Activated B cell treated with CpG ODN at 0.5 μM for 24 hours (primary cell): Measurements from ENCODE around the gene CXCL17. TPM values are rescaled to one million over a fixed set of nuclear protein-coding genes. Genes with fewer than 3 reads are reported as not detected.

Experiments used
- ATAC-seq: fragments of 200-7000 bp; cut with Tn5 transposase; one replicate; pipeline ENCODE4 v1.10.0; 2021; ENCODE audit warnings: low read depth, mild to moderate bottlenecking, moderate library complexity
- CTCF ChIA-PET: fragments of 350-600 bp; sonication (Branson Sonifier 250); formaldehyde crosslinking; loops from one replicate; lab custom pipeline; 2021; ENCODE audit warnings: antibody characterized with exemption; lab: Charles Lee
- POLR2A ChIA-PET: fragments of 350-600 bp; sonication (Branson Sonifier 250); formaldehyde crosslinking; loops from one replicate; lab custom pipeline; 2021; ENCODE audit warnings: antibody characterized with exemption; lab: Charles Lee
- DNase-seq: peaks from one replicate; pipeline ENCODE4 v3.0.0; 2022
- H3K27ac Mint-ChIP-seq: one replicate; pipeline ENCODE4 v1.8.0; 2020; ENCODE audit warnings: mixed read lengths
- H3K27me3 Mint-ChIP-seq: one replicate; pipeline ENCODE4 v1.8.0; 2021; ENCODE audit warnings: mixed read lengths
- H3K36me3 Mint-ChIP-seq: one replicate; pipeline ENCODE4 v1.8.0; 2021; ENCODE audit warnings: low read depth, mixed read lengths
- H3K4me1 Mint-ChIP-seq: one replicate; pipeline ENCODE4 v1.8.0; 2021; ENCODE audit warnings: mixed read lengths
- H3K4me3 Mint-ChIP-seq: one replicate; pipeline ENCODE4 v1.8.0; 2020; ENCODE audit warnings: mild to moderate bottlenecking, mixed read lengths
- H3K9me3 Mint-ChIP-seq: one replicate; pipeline ENCODE4 v1.8.0; 2020; ENCODE audit warnings: mixed read lengths
- intact Hi-C: fragments of 100-400 bp; cut with micrococcal nuclease; formaldehyde crosslinking; loops from one replicate; pipeline ENCODE4 v1.15.1; 2024
- total RNA-seq: library from RNA; stranded (reverse); gene quantifications from 2 replicates; pipeline ENCODE4 v1.2.3, GENCODE V29; 2022
- TF ChIP-seq, protein P1 (sequence below): fragments of 200-600 bp; IDR thresholded peaks from one replicate; pipeline ENCODE4 v1.8.0; 2022; ENCODE audit warnings: antibody characterized with exemption, mild to moderate bottlenecking

CXCL17 gene
- total RNA-seq, 1 donor from 2014 or later = not detected

DNA sequence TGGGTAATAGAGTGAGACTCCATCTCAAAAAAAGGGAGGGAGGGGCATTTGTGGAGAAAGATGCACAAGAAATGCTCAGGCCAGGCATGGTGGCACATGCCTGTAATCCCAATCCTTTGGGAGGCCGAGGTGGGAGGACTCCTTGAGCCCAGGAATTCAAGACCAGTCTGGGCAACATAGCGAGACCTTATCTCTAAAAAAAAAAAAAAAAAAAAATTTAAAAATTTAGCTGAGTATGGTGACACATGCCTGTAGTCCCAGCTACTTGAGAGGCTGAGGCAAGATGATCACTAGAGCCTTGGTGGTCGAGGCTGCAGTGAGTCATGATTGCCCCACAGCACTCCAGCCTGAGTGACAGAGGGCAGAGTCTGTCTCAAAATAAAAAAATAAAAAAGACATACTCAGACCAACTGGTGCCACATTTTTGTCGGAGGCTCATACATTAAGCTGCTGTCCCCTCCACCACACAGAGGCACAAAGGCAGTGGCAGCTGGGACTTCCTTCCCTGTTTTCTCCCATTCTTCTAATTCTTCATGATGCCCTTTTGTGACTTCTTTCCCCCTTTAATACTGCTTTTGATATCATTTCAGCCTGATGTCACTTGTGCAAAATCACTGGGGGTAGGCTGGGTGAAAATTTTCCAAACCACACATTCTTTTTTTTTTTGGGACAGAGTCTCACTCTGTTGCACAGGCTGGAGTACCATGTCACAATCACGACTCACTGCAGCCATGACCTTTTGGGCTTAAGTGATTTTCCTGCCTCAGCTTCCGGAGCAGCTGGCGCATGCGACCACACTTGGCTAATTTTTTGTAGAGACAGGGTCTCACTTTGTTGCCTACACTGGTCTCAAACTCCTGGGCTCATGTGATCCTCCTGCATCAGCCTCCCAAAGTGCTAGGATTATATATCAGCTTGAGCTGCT is 26.8 kb upstream of the CXCL17 start:
- peaks cover 44% of the 10 kb centered on the region for H3K4me1 Mint-ChIP-seq
- H3K27me3 Mint-ChIP-seq = no peaks in the 10 kb centered on the region
- intact Hi-C loops = no loop called here
- DNase-seq (no peak), ATAC-seq (peak; percentile 16)
- H3K9me3 Mint-ChIP-seq = no peaks in the 10 kb centered on the region
- peak overlapping the region; percentile 56 for H3K27ac Mint-ChIP-seq
- H3K4me3 Mint-ChIP-seq = peak overlapping the region; percentile 42
- no peaks in the 10 kb centered on the region for H3K36me3 Mint-ChIP-seq
- POLR2A ChIA-PET = interaction anchor here (0.6 to 1.8 kb wide), 3 partner anchors 14 to 62 kb away, joined by 3 to 4 read pairs (median 3); partner anchors contain the start of gene CEACAM1
- CTCF ChIA-PET = interaction anchor here (1.2 to 6.8 kb wide), 5 partner anchors 10 to 60 kb away, joined by 3 to 78 read pairs (median 4); partner anchors contain the start of gene CEACAM1
- TF ChIP-seq, protein P1, sequence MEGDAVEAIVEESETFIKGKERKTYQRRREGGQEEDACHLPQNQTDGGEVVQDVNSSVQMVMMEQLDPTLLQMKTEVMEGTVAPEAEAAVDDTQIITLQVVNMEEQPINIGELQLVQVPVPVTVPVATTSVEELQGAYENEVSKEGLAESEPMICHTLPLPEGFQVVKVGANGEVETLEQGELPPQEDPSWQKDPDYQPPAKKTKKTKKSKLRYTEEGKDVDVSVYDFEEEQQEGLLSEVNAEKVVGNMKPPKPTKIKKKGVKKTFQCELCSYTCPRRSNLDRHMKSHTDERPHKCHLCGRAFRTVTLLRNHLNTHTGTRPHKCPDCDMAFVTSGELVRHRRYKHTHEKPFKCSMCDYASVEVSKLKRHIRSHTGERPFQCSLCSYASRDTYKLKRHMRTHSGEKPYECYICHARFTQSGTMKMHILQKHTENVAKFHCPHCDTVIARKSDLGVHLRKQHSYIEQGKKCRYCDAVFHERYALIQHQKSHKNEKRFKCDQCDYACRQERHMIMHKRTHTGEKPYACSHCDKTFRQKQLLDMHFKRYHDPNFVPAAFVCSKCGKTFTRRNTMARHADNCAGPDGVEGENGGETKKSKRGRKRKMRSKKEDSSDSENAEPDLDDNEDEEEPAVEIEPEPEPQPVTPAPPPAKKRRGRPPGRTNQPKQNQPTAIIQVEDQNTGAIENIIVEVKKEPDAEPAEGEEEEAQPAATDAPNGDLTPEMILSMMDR = no peak

DNA sequence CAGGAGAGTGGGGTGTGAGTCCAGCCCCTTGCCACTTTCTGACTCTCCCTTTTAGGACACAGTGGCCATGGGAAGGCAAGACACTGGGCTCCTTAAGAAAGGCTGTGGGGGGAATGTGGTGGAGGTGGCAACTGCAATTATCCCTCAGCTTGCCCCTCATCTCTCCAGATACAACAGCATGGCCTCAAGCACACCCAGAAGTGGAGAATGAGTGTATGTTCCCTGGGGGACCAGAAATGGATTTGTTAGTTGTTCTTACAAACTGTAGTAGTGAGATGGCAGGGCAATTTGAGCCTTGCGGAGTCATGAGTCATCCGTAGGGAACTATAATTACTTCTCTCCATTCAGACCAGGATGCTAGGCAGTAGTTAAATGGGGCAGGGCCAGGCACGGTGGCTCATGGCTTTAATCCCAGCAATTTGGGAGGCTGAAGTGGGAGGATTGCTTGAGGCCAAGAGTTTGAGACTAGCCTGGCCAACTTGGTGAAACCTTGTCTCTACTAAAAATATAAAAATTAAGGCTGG is 25.6 kb upstream of the CXCL17 start:
- H3K4me1 Mint-ChIP-seq = peaks cover 53% of the 10 kb centered on the region
- no peak overlapping the region for H3K27ac Mint-ChIP-seq
- POLR2A ChIA-PET = interaction anchor here (0.7 to 1.8 kb wide), 2 partner anchors 60 to 193 kb away, joined by 4 read pairs; partner anchors contain the start of gene CEACAM1
- no peak for DNase-seq
- H3K36me3 Mint-ChIP-seq = no peaks in the 10 kb centered on the region
- intact Hi-C loops = no loop called here
- H3K4me3 Mint-ChIP-seq = no peak overlapping the region
- ATAC-seq = no peak
- no peaks in the 10 kb centered on the region for H3K9me3 Mint-ChIP-seq
- no peaks in the 10 kb centered on the region for H3K27me3 Mint-ChIP-seq
- TF ChIP-seq, protein P1 = no peak
- CTCF ChIA-PET = interaction anchor here (1.8 to 6.8 kb wide), 2 partner anchors 17 to 62 kb away, joined by 8 to 78 read pairs; partner anchors contain the start of gene CEACAM1

DNA sequence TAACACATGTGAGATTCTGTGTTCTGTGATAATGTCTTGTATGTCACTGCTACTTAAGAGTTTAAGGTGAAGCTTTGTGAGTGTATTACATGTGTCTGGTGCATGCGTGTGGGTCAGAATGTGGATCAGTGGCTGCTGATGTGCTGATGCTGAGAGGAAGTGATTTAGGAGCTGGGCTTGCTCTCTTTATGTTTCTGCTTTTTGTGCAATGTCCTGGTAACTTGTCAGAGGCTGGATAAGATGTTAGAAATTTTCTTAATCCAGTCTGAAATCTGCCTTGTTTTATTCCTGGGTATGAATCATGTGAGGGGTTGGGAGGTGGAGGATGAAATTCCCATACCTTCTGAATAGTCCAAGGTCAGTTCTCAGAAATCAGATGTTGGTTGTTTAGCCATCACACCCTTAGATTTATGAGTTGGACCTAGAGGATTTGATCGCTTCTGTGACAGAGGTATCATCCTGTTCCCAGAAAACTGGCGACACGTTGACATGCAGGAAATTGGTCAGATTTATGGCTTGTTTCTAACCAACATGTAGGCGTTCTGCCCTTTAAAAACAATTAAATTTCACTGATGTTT is 24.5 kb upstream of the CXCL17 start:
- ChIA-PET CTCF (interaction anchor here (1.7 to 6.8 kb wide), 4 partner anchors 16 to 63 kb away, joined by 8 to 78 read pairs (median 24); partner anchors contain the start of gene CEACAM1), POLR2A (interaction anchor here (0.9 to 3.4 kb wide), 11 partner anchors 12 to 65 kb away, joined by 3 to 43 read pairs (median 5); partner anchors contain the start of gene CEACAM1)
- Mint-ChIP-seq H3K27ac (peak overlapping the region; percentile 92), H3K4me3 (no peak overlapping the region), H3K9me3 (no peaks in the 10 kb centered on the region), H3K36me3 (no peaks in the 10 kb centered on the region), H3K27me3 (no peaks in the 10 kb centered on the region), H3K4me1 (peaks cover 62% of the 10 kb centered on the region)
- TF ChIP-seq, protein P1 = no peak
- no peak for DNase-seq
- intact Hi-C loops = loop anchor here (2.0 kb wide), 2 partner anchors 14 to 30 kb away; no protein-coding TSS in a partner anchor
- ATAC-seq = no peak

DNA sequence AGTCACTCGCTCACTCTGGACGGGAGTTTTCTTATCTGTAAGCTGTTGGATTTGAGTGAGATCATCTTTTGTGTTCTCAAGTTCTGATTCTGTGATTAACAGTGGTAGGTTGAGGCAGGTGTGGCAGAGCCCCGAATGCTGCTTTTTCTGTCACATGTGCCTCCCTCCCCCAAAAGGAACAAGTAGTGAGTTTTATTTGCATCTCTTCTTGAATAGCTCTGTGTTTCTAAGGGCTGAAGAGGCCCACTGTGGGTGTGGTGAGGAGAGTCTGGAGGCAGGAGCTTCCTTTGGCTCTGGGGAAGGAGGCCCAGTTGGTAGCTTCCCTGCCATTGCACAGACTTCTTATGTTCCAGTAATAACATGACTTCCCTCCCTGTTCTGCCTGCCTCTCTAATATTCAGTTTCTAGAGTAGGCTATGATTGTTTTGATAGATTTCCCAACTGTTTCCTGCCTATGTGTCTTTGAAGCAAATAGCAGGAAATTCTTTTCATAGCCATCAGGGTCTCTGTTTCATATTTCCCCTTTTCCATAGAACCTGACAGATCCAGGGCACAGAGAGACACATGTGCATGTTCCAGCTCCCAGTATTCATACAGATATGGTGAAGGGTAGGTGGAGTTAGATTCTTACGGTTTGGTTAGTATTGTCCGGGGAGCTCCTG is 23.9 kb upstream of the CXCL17 start:
- Mint-ChIP-seq H3K27ac (peak overlapping the region; percentile 92), H3K27me3 (no peaks in the 10 kb centered on the region), H3K4me1 (peaks cover 68% of the 10 kb centered on the region), H3K36me3 (no peaks in the 10 kb centered on the region), H3K4me3 (peak overlapping the region; percentile 58), H3K9me3 (no peaks in the 10 kb centered on the region)
- CTCF ChIA-PET = interaction anchor here (0.7 to 6.8 kb wide), 8 partner anchors 11 to 63 kb away, joined by 3 to 78 read pairs (median 6); partner anchors contain the start of gene CEACAM1
- intact Hi-C loops = loop anchor here (2.0 kb wide), 2 partner anchors 14 to 30 kb away; no protein-coding TSS in a partner anchor
- DNase-seq = no peak
- ATAC-seq = no peak
- POLR2A ChIA-PET = interaction anchor here (0.6 to 3.4 kb wide), 16 partner anchors 9 to 349 kb away, joined by 3 to 43 read pairs (median 4); partner anchors contain the start of gene CEACAM1
- TF ChIP-seq, protein P1 = no peak
